ENCODE data around the gene CAD. TPM values are rescaled to one million over a fixed set of nuclear protein-coding genes. Genes with fewer than 3 reads are reported as not detected.
"Not testable (repeated sequence)": the region's sequence is repeated elsewhere in the genome, so short reads cannot be mapped to it uniquely, and the experiment has no call there.

Gene CAD
- total RNA-seq, 1 donor from 2014 or later = 85.1 TPM

DNA sequence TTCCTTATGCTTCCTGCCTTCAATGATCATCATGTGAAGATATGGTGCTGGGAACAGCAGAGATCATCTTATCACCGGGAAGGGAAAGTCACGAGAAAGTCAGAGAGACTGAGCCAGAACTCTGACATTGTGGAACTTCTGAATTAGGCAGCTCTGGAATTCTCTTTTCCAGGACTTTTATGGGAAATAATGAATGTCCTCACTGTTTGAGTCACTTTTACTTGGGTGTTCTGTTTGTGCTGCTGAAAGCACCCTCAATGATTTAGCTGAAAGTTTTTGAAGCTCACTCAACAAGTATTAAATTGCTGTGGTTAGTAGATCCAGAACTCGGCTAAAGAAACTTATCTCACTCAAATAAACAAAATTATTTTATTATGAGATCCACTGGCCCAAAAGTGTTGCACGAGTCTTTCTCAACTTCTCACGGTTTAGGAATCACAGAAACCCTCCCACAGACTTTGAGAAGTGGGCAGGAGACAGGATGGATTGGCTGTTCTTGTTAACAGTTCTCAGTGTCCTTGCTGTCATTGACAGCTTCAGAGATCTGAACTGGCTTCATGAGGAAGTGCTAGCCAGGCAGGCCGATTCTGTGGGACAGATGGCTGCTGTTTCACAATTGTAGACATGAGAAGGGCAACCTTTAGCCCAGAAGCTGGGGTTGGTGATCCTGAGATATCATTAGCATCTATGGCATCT is 31.7 kb upstream of the CAD start:
- H3K9me3 Mint-ChIP-seq = no peaks in the 10 kb centered on the region
- H3K27me3 Mint-ChIP-seq = peaks cover 7% of the 10 kb centered on the region
- H3K4me1 Mint-ChIP-seq (ENCODE audit: unreplicated experiment) = no peaks in the 10 kb centered on the region
- H3K4me3 Mint-ChIP-seq = no peak overlapping the region
- TF ChIP-seq, protein P1, sequence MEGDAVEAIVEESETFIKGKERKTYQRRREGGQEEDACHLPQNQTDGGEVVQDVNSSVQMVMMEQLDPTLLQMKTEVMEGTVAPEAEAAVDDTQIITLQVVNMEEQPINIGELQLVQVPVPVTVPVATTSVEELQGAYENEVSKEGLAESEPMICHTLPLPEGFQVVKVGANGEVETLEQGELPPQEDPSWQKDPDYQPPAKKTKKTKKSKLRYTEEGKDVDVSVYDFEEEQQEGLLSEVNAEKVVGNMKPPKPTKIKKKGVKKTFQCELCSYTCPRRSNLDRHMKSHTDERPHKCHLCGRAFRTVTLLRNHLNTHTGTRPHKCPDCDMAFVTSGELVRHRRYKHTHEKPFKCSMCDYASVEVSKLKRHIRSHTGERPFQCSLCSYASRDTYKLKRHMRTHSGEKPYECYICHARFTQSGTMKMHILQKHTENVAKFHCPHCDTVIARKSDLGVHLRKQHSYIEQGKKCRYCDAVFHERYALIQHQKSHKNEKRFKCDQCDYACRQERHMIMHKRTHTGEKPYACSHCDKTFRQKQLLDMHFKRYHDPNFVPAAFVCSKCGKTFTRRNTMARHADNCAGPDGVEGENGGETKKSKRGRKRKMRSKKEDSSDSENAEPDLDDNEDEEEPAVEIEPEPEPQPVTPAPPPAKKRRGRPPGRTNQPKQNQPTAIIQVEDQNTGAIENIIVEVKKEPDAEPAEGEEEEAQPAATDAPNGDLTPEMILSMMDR (conservative IDR thresholded peaks at IDR 0.05) = no peak
- no peak overlapping the region for H3K27ac Mint-ChIP-seq
- DNase-seq (ENCODE audit: extremely low spot score, unreplicated experiment) = no peak
- H3K36me3 Mint-ChIP-seq = no peaks in the 10 kb centered on the region

DNA sequence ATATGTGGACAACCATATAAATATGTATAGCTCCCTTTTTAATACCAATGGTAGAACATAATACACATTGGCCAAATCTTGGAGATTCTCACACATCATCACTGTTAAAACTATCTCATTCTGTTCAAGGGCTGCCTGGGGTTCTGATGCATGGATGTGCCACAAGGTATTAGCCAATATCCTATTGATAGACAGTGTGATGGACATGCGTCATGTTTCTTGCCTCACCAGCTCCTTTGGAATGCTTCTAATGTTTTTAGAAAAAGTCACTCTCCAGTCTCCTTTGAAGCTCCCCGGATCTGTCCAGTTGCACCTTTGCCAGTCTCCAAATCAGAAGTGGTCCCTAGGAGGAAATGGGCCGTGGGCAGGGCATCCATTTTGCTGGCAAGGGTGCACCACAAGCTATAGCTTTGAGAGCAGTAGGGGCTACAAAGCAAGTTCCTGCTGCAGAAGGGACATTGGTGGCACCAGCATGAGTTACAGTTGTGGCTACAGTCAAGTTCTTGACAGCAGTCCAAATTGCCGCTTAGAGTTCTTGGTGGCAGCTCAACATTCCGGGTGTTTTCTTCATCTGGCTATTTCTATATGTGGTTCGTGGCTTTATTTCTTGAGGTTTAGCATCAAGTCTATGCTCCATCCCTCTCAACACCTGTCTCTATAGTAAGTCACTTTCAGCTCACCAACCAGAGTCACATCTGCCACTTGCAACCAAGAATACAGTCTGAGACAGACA is 30.4 kb upstream of the CAD start:
- H3K4me3 Mint-ChIP-seq = no peak overlapping the region
- H3K36me3 Mint-ChIP-seq = no peaks in the 10 kb centered on the region
- peaks cover 10% of the 10 kb centered on the region for H3K27me3 Mint-ChIP-seq
- DNase-seq (ENCODE audit: extremely low spot score, unreplicated experiment) = no peak
- no peak overlapping the region for H3K27ac Mint-ChIP-seq
- no peaks in the 10 kb centered on the region for H3K4me1 Mint-ChIP-seq (ENCODE audit: unreplicated experiment)
- no peaks in the 10 kb centered on the region for H3K9me3 Mint-ChIP-seq
- TF ChIP-seq, protein P1 (conservative IDR thresholded peaks at IDR 0.05) = no peak

DNA sequence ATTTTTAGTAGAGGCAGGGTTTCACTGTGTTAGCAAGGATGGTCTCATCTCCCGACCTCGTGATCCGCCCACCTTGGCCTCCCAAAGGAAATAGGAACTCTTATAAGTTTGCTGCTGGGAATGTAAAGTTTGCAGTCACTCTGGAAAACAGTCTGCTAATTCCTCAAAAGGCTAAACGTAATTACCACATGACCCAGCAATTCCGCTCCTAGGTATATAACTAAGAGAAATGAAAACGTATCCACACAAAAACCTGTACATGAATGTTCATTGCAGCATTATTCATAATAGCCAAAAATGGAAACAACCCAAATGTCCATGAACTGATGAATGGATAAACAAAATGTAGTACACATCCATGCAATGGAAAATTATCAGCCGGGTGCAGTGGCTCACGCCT is 27.2 kb upstream of the CAD start:
- Mint-ChIP-seq H3K27ac (no peak overlapping the region), H3K4me1 (ENCODE audit: unreplicated experiment) (no peaks in the 10 kb centered on the region), H3K36me3 (no peaks in the 10 kb centered on the region), H3K9me3 (no peaks in the 10 kb centered on the region), H3K4me3 (no peak overlapping the region), H3K27me3 (peaks cover 6% of the 10 kb centered on the region)
- no peak for DNase-seq (ENCODE audit: extremely low spot score, unreplicated experiment)
- TF ChIP-seq, protein P1 (conservative IDR thresholded peaks at IDR 0.05) = no peak

DNA sequence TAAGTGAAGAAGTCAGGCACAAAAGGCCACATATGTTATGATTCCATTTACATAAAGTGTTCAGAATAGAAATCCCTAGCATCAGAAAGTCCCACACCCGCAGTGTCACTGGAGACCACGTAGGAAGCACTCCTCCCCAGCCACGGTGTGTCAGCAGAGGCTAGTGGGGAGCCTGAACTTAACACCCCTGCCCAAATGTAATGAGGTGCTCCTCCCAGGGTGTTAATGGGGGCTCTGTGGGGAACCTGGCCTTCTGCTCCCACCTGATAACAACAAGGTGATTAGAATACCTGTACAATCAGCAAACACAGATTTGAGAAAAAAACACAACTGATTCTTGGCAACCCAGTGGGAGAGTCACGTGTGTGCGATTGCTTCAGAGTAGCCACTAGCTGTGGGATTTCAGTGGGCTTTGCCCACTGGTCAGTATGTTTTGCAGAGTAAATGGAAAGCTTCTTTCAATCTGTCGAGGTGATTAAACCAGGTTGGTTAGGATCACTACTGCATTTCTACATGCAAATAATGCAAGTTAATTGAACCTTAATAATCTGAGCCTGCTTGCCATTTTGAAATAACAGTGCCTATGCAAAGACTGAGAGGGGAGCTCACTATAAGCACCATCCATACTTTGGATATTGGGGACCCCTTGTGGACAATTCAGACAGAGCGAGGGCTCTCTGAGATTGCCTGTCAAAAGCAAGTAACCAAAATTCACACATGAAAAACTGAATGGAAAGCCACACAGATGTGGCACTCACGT is 25.9 kb upstream of the CAD start:
- DNase-seq (ENCODE audit: extremely low spot score, unreplicated experiment) = no peak
- H3K36me3 Mint-ChIP-seq = no peaks in the 10 kb centered on the region
- TF ChIP-seq, protein P1 (conservative IDR thresholded peaks at IDR 0.05) = peak; percentile 79
- H3K27me3 Mint-ChIP-seq = peaks cover 4% of the 10 kb centered on the region
- H3K9me3 Mint-ChIP-seq = no peaks in the 10 kb centered on the region
- H3K4me3 Mint-ChIP-seq = no peak overlapping the region
- H3K27ac Mint-ChIP-seq = no peak overlapping the region
- H3K4me1 Mint-ChIP-seq (ENCODE audit: unreplicated experiment) = no peaks in the 10 kb centered on the region

DNA sequence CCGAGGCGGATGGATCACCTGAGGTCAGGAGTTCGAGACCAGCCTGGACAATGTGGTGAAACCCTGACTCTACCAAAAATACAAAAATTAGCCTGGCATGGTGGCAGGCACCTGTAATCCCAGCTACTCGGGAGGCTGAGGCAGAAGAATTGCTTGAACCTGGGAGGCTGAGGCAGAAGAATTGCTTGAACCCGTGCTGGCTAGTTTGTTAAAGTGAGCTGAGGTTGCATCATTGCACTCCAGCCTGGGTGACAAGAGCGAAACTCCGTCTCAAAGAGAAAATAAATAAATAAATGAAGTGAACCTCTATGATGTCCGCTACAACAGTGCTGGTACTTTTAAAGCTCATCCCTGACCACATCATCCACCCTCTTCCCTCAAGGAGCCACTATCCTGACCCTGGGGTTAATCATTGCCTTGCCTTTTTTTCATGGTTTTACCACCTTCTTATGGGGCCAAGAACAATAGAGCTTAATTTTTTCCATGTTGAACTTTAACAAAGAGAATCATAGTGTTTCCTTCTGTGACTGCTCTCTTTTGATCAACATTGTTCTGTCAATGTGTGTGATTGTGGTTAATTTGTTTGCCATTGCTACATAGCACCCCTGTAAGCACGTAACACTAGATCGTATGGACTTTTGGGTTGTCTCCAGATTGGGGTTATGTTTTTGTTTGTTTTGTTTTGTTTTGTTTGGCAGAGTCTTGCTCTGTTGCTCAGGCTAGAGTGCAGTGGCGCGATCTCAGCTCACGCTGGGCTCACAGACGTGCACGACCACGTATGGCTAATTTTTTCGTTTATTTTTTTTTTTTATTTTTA is 22.4 kb upstream of the CAD start:
- Mint-ChIP-seq H3K4me1 (ENCODE audit: unreplicated experiment) (no peaks in the 10 kb centered on the region), H3K36me3 (peaks cover 8% of the 10 kb centered on the region), H3K27me3 (peaks cover 4% of the 10 kb centered on the region), H3K27ac (no peak overlapping the region), H3K9me3 (no peaks in the 10 kb centered on the region), H3K4me3 (no peak overlapping the region)
- TF ChIP-seq, protein P1 (conservative IDR thresholded peaks at IDR 0.05) = no peak
- no peak for DNase-seq (ENCODE audit: extremely low spot score, unreplicated experiment)

DNA sequence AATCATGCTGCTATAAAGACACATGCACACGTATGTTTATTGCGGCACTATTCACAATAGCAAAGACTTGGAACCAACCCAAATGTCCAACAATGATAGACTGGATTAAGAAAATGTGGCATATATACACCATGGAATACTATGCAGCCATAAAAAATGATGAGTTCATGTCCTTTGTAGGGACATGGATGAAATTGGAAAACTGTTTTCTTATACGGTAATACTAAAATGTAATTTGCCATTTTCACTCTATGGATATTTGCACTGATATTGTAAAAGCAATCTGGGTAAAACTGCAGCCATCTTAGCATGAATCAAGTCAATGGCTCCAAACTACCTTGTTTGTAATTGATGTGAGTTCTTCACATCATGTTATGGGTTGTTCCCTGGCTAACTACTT is 21.4 kb upstream of the CAD start:
- H3K4me1 Mint-ChIP-seq (ENCODE audit: unreplicated experiment); H3K4me3 Mint-ChIP-seq; H3K36me3 Mint-ChIP-seq; H3K27me3 Mint-ChIP-seq; H3K27ac Mint-ChIP-seq; DNase-seq (ENCODE audit: extremely low spot score, unreplicated experiment); H3K9me3 Mint-ChIP-seq: not testable (repeated sequence)

DNA sequence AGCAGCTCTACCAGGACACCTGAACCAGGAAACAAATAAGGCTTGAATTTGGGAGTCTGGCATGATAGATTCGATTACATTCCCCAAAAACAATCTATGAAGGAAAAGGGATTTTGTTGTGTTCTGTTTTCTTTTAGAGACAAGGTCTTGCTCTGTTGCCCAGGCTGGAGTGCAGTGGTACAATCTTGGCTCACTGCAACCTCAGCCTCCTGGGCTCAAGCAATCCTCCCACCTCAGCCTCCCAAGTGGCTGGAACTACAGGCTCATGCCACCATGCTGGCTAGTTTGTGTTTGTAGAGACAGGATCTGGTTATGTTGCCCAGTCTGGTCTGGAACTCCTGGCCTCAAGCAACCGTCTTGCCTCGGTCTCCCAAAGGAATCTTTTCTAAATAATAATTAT is 19.1 kb upstream of the CAD start:
- not testable (repeated sequence) for H3K4me3 Mint-ChIP-seq; H3K27me3 Mint-ChIP-seq; H3K27ac Mint-ChIP-seq; H3K4me1 Mint-ChIP-seq (ENCODE audit: unreplicated experiment); DNase-seq (ENCODE audit: extremely low spot score, unreplicated experiment); H3K9me3 Mint-ChIP-seq
- peaks cover 14% of the 10 kb centered on the region for H3K36me3 Mint-ChIP-seq
